Astrocyte of the hippocampus (primary cell): ENCODE results near the gene RASA1.
"Not testable (repeated sequence)": the region's sequence is repeated elsewhere in the genome, so short reads cannot be mapped to it uniquely, and the experiment has no call there.

Source experiments
- DNase-seq: peaks from one replicate; pipeline ENCODE4 v3.0.0; 2011; ENCODE audit warnings: low read depth, low spot score

Gene RASA1

GRCh38 chr5:87267574-87268125, at the start of gene RASA1:
Gene RASA1, plus strand, starts transcription at chr5:87267883. Its CDS starts 569 bp downstream, at chr5:87268452.
- peak; percentile 96 for DNase-seq

- no peak for DNase-seq
Measured at GRCh38 chr5:87229780-87230179, 37.9 kb upstream of the RASA1 start.

GRCh38 chr5:87231037-87231808, 36.5 kb upstream of the RASA1 start:
- peak; percentile 18 for DNase-seq

- no peak for DNase-seq
Measured at GRCh38 chr5:87233143-87233542, 34.5 kb upstream of the RASA1 start.

DNA sequence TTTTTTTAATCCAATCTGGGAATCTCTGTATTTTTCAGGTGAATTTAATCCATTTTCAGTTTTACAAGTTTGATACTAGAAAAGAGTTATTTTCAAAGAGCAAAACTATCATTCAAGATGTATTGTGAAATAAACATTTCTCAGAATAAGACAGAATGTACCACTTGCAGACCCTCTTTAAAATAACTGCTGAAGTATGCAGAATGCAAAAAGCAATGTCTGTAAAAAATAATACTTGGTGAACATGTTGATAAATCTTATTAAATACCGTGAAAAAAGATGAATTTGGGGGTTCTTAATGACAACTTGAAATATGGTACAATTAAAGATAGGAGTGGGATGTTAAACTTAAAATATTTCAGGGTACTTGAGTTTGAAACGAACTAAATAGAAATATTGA, 26.1 kb upstream of the RASA1 start:
- DNase-seq = no peak

- no peak for DNase-seq
Measured at GRCh38 chr5:87242242-87242641, 25.4 kb upstream of the RASA1 start.

DNA sequence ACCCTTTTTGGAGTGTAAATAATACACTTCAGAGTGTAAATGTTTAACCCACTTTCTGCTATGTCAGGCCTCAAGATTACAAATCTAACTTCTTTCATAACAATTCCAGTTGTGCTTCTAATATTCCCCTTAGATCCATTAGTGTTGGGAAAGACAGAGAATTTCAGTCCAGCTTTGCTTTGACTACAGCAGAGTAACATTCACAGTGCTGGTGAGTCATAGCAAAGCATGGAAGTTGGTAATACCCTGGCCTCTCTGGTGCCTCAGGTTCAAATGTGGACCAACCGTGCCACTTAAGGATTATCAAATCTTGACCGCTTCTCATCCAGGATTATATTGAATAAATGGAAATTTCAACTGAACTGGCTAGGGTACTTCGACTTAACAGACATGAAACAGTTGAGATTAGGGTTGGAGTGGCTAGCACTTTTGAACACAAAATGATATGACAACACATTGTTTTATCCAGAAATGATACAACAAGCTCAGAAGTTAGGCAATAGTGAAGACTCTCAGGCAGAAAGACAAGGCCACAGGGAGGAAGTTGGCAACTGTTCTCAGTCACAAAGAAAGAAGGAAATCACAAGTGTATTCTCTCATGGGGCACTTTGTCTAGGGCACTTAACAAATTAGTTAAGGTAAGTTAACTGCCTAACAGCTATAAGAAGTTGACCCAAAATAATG, 24.4 kb upstream of the RASA1 start:
- peak; percentile 54 for DNase-seq

- DNase-seq = no peak
Measured at GRCh38 chr5:87245451-87245850, 22.2 kb upstream of the RASA1 start.

- no peak for DNase-seq
Measured at GRCh38 chr5:87246061-87246460, 21.6 kb upstream of the RASA1 start.

- DNase-seq = no peak
Measured at GRCh38 chr5:87252283-87252605, 15.4 kb upstream of the RASA1 start.

DNA sequence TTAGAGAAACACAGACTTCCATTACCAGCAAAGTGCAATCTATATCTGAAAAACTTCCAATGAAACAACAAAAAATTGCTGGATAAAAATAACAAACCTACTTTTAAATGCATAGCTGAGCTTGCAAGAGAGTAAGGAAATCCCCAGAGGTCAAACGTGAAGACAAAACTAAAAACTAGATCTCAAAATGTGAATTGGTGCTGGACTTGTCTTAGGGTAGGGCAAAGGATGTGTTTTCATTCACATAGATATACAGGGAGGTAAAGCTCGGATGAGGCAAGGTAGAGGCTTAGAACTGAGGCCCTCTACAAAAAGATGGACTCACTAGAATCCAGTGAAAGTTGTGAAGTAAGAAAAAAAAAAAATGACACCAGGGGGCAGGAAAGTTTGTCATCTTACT, 13.6 kb upstream of the RASA1 start:
- no peak for DNase-seq

DNA sequence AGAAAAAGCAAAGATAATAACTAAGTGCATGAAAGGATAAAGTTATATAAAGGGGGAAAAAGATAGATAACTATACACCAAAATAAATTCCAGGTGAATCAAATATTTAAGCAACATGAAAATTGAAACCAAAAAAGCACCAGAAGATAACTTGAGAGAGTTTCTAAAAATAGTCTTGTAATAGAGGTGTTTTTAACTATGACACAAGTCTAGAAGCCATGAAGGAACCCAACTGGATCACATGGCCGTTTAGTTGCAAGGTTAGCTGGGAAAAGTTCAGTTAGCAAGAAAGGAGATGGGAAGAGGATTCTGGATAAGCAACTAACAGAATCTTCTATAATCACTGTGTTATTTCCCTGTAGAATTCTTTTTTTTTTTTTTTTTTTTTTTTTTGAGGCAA, 9.2 kb upstream of the RASA1 start:
- DNase-seq = no peak

DNA sequence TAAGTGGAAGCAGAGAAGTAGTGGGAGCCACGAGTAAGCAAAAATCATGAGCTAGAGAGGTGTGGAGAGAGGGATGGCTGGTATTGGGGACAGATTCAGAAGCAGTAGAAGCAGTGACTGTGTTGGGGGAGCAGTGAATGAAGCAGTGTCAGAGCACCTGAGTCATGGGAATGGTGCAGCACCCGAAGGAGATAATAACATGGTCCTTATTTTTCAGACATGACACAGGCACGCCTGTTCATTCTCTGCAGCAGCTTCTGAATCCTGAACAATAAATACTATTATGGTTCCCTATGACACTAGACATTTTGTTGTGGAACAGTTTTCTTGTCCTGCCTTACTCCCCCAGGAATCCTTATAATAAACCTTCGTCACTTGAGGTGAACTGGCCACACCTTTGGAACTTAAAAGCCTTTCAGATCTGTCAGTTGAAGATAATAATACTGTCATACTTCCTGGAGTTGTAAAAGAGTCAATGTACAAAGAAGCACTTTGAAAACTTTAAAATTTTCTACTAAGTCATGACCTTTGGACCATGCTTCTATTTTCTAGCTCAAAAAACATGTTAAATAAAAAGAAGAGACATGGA, 7.0 kb upstream of the RASA1 start:
- no peak for DNase-seq

DNA sequence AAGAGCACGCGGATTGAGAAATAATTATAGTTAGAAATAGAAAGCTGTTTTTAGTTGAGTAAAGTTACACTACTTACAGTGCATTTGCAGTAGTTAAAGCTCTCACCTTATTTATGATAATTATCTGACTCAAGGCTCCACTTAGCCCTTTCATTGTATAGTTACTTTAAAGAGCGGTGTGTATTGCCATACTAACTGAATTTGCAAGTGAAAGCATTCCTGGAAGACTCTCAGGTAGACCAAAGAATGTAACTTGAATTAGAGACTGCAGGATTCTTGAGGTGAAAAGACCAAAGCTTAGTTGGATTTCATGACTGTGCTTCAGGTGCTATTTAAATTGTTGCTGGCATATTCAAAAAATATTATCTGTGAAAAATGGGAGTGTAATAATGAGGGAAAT, 4.2 kb upstream of the RASA1 start:
- no peak for DNase-seq

GRCh38 chr5:87266914-87267573, 639 bp upstream of the RASA1 start:
- DNase-seq = no peak

DNA sequence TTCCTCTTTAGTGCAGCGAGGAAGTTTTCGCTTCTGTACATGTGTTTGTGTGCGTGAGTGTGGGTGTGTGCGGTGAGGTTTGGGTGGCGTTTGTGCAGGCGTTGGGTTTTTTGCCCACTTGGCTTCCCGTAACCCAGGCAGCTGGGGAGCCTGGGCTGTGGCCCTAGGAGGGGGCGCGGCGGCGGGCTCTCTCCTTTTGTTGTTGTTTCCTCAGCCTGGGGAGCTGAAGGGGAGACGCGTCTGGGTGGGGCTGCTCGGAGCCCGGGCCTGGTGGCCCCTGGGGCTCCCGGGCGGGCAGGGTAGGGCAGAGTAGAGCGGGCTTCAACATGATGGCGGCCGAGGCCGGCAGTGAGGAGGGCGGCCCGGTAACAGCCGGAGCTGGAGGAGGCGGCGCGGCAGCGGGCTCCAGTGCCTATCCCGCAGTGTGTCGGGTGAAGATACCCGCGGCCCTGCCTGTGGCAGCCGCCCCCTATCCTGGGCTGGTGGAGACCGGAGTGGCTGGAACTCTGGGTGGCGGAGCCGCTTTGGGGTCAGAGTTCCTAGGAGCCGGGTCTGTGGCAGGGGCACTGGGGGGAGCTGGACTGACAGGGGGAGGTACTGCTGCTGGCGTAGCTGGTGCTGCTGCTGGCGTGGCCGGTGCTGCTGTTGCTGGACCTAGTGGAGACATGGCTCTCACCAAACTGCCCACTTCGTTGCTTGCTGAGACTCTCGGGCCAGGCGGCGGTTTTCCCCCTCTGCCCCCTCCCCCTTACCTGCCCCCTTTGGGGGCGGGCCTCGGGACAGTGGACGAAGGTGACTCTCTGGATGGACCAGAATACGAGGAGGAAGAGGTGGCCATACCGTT, 665 bp downstream of the RASA1 start:
- DNase-seq = peak; percentile 84

DNA sequence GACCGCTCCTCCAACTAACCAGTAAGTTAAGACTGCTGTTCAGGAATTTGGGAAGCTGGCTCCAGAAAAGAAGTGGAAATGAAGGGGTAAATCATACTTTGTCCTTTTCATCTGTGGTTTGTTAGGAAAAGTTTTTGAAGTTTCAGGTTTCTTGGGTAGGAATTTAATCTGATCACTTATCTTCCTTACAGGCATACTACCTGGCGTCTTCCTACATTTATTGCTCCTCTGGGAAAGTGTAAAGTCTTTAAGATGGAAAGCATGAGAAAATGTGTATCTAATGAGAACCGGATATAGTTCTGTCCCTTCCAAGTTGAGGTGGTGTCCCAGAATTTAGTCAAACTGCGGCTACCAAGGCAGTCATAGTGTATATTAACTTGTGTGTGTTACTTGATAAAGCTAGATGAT, 1.3 kb downstream of the RASA1 start:
- DNase-seq = peak; percentile 15

DNA sequence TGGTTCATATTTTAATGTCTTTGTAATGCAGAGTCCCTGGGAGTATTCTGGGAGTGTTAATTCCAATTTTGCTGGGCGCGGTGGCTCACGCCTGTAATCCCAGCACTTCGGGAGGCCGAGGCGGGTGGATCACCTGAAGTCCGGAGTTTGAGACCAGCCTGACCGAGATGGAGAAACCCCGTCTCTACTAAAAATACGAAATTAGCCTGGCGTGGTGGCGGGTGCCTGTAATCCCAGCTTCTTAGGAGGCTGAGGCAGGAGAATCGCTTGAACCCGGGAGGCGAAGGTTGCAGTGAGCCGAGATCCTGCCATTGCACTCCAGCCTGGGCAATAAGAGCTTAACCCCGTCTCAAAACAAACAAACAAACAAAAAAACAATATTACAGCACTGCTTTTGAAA, 3.2 kb downstream of the RASA1 start:
- not testable (repeated sequence) for DNase-seq

GRCh38 chr5:87276655-87277054, 9.0 kb downstream of the RASA1 start:
- no peak for DNase-seq

GRCh38 chr5:87277279-87277835, 9.7 kb downstream of the RASA1 start:
- no peak for DNase-seq

GRCh38 chr5:87278590-87279100, 11.0 kb downstream of the RASA1 start:
- no peak for DNase-seq
